COR-L47 (cell line): ENCODE results near the gene MCTP2.
A peak's percentile ranks its signal among the peaks of the same experiment; 100 is the strongest.

ENCODE experiments used
- DNase-seq: peaks from one replicate; lab custom pipeline; 2025; lab: John Stamatoyannopoulos, UW

MCTP2 gene

DNA sequence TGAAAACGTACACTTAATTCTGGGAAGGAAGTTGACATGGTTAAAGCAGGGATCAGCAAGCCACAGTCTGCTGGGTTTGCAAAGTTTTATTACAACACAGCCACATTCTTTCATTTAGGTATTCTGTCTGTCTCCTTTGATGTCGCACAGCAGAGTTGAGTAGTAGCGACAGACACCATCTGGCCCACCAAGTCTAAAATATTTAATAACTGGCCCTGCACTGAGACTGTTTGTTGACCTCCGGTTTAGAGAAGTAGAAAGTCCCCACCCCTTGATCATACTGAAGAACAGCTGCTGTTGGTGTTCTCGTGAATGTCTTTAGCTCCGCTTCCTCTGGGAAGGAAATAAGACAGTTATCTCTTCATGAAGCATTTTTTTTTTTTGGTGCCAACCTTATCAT, 66.2 kb downstream of the MCTP2 start:
- no peak for DNase-seq

DNA sequence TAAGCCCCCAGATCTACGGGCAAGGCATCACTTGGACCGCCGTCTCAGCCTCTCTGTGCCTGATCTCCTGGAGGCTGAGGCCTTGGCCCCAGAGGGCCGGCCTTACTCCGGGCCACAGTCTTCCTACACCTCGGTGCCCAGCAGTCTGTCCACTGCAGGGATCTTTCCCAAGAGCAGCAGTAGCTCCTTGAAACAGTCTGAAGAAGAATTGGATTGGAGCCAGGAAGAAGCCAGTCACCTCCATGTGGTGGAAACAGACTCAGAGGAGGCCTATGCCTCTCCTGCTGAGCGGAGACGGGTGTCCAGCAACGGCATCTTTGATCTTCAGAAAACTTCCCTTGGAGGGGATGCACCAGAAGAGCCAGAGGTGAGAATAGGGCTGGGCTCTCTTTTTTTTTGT, 67.0 kb downstream of the MCTP2 start:
- no peak for DNase-seq

DNA sequence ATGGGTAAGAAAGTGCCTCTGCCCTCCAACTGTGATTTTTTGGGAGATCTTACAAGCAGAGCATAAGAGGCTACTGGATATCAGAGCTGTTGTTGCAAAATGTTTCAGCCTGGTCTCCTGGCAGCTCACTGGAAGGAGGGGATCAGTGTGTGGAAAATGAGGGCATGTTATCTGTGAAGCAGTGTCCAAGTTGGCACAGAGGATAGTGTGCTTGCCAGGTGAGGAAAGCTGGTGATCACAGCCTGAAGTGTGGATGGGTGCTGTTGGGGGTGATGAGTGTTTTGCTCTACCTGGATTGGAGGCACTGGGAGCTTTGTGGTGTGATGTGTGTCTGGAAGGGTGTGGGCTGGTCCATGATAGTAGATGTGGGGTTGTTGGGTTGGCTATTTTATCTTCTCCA, 69.3 kb downstream of the MCTP2 start:
- no peak for DNase-seq

DNA sequence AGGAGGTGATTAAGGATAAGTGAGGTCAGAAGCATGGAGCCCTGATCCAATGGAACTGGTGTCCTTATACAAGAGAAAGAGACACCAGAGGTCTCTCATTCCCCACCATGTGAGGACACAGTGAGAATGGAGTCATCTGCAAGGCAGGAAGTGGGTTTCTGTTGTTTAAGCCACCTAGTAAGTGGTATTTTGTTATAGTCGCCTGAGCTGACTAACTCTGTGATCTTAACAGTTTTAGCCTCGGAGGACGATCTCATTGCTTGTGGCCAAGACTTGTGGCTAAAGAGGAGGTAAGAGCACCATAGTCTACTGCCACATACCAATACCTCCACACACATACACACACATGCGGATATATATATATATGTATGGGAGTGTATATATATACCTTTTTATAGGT, 73.8 kb downstream of the MCTP2 start:
- no peak for DNase-seq

DNA sequence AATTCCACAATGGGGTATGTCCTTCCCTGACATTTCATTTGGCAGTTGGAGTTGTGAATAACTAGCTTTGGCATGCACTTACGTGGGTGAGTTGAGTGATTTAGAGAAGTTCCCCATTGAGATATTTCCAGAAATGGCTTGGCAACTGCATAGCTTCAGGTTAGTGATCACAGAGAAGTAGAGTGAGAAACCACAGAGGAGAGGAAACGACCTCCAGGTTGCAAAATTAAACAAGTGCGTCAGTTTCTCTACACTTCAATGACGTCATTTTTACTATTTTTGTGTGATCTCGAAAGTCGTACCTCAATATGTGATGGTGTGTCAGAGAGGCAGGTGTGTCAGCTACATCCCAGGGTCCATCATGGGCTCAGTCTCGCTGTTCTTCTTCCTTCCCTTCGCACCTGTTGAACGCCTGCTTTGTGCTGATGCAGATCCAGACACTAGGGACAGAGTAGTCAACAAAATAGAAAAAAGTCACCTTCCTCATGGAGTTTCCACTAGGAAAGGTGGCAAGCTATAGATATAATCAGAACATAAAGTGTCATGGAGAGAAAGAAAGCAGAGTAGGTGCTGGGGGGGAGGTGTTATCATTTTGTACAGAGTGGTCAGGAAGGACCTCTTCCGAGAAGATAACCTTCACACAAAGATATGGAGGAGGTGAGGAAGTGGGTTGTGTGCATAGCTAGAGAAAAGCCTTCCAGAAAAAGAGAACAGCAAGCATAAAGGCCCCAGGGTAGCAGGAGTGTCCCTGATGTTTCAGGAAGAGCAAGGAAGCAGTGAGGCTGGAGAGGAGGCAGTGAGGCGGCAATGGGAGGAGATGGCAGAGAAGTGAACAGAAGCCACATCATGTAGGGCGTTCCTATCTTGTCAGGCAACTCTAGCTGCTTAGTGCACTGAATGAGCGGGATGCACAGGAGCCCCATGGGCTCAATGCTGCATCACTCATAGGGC, 75.6 kb downstream of the MCTP2 start:
- no peak for DNase-seq

DNA sequence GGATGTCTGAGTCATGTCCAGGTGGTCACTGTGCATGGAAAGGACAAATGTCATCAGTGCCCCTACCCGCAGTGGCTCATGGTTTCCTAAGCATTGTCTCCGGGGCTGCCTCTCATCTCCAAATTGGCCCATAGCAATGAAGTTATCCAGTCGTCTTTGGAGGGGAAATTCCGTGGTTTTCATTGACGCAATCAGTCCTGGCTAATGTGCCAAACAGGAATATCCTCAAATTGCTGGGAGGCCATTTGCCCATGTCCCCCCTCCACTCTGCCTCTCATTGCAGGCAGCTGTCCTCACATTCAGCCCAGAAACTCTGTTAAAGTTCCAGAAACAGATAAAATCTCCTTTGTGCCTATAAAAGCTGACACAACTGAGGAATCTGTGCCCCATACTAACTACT, 81.6 kb downstream of the MCTP2 start:
- no peak for DNase-seq

DNA sequence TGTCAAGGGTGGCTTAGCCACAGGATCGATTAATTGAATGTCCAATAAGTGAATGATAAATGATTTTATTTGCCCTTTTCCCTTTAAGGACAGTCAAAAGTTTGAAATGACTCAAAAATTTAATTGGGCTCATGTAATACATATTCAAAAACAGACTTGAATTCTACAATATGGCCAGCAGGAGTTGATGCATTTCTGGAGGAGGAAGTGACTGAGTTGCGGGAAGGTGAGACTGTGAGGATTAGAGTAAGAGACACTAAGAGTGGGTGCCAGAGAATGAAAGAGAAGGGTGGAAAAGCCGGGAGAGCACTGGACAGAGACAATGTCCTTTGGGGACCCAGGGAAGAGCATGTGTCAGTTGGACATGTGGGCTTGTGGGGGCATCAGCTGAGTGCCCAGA, 83.3 kb downstream of the MCTP2 start:
- no peak for DNase-seq

DNA sequence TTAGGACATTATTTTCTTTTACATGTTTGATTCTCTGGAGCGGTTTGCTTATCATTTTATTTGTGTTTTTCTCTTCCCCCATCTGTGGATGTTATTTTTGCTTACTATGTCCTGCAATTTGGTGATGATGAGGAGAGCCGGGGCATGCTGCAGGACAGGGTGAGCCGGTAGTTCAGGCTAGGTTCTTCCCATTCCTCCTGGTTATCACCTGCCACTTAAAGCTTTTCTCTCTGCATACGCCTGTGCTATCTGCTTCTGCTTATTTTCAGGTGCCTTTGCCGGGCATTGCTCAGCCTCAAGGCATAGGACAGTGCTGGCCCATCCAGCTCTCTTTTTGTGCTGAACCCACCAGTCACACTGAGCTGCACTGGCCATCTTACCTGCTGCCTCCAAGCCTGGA, 85.8 kb downstream of the MCTP2 start:
- no peak for DNase-seq

DNA sequence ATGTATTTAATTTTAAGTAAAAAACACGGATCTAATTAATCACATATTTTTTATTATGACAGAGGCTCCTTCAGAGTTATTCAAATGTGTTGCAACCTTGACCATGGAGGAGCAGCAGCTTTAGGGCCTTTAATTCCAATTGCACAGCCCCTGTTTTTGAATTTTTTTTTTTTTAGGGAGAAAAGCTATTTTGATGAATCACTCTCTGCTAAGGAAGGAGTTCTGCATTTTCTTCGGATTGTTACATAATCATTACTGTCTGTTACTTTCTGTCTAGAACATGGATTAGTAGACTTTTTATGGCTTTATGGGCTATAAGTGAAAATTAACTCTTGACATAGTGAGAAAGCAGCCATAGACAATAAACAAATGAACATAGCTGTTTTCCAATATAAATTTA, 90.8 kb downstream of the MCTP2 start:
- DNase-seq, result no peak

DNA sequence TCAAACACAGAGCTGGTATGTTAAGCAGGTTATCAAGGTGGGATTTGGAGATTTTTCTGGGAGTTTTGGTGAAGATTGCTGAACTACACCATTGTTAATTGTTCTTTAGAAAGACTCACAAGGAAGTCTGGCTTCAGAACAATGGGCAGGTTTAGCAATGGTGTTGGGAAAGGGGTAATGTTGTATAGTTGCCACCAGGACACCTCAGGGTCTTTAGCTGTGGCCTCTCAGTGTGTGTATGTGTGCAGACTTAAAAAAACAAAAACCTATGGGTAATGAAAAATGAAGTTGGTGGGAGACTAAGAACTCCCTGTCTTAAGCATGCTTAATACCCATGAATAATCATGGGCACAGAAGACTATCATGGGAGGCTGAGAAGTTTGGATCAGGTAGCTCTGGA, 91.7 kb downstream of the MCTP2 start:
- no peak for DNase-seq

DNA sequence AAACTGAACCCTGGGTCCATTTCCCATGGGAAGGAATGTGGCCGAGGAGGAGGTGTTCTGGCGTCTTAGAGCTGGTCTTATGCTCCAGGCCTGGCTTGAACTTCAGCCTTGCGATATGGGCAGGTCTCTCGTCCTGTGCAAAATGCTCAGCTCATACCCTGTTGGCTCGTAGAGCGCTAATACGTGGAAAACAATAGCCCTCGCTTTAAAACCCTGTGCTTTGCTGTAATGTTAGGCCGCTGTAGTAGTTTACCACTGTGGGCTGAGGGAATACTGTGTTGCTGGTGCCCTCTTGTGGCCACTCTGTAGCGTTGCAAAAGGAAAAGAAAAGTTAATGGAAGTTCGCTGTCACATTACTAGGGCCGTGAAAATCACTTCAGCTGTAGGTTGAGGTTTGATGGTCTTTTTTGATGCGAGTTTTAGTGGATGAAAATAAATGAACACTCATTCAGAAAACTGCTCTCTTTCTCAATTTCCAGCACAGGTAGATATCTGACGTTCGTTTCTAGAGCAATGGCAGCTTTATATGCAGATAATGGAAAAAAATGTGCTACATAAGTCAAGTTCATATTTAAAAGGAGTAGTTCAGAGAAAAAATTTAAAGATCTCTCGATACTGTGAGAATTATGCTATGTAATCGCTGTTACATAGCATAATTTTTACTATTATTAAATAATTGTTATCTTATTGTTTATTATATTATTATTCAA, 92.9 kb downstream of the MCTP2 start:
- peak; percentile 41 for DNase-seq

DNA sequence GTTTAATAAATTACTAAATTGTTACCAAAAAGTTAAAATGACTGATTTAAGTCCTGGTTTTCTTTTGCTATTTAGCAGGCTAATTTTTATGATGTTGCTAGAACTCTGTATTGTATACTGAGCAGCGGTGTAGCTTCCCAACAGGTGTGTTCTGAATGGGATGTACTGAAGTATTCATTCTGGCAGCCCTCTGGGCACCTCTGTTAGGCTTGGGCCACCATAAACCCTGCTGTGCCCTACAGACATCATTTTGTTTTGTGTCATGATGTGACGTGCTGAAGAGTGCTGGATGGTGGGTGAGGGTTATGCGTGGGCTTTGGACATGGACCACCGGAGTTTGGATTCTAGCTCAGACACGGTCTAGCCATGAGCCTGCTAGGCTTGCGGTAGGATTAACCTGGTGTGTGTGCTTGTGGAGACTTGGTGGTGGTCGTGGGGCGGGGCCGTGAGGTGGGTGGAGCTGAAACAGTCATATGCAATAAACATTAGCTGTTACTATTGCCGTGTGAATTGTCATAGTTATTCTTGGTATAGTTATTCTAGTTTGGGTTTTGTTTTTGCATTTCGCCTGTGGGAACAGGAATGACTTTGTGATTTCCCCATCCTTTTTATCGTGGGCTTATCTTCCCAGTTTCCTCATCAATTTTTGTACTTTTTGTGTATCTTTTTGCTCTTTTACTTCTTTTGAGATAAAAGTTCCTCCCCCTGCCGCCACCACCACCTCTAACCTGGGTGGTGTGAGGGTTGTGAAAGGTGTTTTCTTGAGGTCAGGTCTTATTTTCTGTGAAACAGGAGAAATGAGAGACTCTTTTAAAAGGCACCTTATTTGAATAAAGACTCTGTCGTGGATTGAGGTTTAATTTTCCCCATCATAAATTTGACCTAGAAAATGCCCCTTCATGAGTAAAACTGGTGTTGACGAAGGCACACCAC, 93.7 kb downstream of the MCTP2 start:
- no peak for DNase-seq

DNA sequence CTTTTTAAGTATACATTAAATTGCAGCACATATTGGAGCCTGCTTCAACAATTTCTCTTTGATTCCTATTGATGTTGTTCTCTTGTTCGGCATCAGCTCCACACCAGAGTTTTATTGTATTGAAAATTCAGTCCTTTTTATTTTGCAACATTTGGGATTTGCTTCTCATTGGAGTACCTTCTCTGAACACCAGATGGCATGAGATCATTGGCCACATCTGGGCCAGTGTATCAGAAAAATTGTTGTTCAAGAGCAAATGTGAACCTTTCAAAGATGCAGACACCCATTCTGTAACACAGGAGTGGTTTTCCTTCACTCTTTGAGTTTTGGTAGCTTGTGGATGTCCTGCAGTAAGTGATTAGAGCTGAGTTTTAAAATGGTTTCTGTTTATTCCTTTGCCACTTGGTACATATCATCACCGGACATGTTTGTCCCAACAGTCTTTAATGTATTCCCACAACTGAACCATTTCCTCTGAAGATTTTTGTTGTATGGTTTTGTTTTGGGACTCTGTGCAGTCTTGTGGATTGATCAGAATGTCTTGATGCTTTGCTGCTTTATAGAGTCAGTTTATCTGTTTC, 96.1 kb downstream of the MCTP2 start:
- peak; percentile 55 for DNase-seq

DNA sequence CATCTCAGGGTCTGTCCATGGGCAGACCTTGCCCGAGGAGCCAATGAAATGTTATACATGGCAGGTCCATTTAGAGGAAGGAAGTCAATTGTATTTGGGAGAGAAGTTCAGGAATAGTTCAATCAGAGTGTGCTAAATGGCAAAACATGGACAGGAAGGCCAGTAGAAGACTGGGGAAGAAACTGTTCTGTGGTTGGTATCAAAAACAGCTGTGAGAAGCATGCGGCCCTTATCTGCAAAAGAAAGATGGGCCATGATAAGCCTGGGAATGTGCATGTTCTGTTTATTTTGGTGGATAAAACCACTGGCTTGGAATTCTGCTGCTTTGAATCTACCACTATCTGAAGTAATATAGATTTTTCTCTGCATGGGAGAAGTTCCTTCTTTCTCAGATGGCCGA, 100.4 kb downstream of the MCTP2 start:
- DNase-seq, result no peak

DNA sequence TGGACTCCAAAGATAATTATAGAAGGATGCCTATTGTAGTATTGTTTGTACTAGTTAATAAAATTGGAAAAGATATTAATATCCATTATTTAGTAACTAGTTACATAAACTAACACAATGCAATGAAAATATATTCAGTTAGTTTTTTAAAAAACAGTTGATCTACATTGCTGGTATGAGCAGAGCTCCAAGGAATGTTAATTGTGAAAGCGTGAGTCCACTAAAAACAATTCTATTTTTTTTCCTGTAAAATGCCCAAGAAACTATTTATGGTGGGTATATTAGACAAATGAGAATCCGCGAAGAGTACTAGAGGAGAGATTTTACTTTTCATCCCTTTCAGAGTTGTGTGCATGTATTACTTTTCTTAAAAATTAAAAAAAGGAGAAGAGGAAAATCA, 104.3 kb downstream of the MCTP2 start:
- no peak for DNase-seq

DNA sequence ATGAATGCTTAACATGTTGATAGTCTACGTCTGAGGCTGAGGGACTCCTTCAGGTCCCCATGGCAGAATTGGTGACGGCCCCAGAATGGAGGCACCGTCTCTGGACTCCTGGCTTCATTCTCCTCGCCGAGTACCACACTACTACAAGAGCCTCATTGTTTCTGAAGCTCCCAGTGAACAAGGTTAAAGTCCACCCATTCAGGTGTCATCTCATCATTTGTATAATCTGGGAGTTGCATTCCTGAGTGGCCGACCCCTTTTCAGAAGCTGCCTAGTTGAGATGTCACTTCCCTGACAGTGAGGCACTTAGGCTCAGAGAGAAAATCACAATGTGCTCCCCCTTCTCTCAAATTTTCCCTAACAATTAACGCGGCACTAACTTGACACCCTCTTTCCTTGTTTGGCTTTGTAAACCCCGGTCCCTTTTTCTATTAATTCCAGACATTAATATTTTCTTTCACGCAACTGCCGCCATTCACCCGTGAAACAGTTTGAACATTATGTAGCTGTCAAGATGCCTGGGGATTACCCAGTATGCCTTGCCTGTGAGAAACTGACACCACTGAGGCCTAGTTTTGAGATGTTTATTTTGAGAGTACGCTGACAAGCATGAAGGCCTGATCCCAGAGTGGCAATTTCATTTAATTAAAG, 105.6 kb downstream of the MCTP2 start:
- no peak for DNase-seq

DNA sequence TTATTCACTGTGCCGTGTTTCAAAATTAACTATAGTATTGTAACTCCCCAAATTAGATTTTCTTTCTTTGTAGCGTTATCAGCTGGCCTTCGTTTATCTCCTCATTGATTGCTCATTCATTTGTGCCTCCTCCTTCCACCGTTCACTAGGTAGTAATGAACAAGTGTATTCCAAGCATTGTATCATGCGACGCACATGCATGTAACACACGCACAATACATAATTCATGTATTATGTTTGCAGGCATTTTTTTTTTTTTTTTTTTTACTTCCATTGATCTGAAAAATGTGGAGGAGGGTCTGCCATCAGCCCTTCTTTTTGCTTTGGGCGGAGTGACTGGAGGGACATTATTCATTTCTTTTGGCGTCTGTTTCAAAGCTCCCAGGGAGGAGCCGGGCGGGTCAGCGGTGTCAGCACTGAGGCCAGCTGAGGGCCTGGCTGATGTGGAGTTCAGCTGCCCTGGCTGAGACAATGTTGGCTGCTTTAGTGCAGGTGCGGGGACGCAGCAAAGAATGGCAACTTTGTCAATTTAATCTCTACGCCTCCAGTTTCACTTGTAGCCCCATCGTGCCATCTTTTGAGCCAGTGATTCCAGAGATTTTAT, 107.0 kb downstream of the MCTP2 start:
- no peak for DNase-seq

DNA sequence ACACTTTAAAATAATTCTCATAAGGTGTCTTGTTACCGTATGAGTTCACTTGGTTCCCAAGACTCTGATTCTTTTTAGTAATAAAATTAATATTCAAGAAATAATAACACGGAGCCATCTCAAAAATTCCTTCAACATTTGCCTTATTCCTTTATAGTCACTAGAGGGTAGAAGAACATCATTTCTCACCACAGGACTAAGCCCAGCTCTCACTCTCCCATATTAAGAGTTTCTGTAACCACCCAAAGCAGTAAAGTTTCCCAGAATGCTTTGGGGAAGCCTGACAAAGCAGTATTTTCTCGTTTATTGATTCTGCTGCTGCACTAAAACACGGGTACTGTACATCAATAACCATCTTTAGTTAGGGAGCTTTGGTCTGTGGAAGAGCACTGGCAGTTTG, 114.9 kb downstream of the MCTP2 start:
- peak; percentile 48 for DNase-seq

DNA sequence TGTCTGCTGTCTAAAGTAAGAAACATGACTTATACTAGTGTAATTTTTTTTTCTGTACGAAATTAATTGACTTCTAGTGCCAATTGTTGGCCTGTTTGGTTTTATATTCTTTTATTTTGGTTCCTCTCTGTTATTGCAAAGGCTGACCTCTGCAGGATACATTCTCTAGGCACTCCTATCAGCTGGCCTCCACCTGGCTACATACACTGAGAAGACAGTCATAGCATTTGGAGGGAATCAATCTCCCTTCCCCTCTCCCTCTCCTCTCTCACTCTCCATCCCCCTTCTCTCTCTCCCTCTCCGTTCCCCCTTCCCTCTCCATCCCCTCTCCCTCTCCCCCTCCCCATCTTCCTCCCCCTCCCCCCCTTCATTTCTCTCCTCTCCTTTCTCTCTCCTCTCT, 116.7 kb downstream of the MCTP2 start:
- no peak for DNase-seq

DNA sequence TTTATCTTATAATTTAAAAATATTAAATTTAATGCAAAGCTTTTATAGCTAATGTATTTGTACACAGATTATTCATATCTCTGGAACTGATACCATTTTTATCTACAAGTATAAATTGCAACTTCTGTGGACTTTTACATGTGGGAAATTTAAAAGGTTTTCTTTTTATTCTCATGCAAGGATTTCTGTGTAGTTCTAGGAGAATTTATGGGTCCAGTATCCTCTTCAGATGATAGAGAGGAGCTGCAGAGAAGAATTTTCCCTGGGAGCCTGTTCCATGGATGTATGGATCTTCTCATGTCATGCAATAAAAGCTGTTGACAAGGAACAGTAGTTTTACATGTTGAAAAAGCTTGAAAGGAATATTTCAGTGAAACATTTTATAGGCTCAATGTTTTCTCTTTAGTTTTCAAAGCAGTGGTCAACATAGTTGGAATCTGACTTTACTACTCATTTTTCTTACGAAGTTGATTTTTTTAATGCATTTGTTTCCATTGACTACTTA, 119.7 kb downstream of the MCTP2 start:
- DNase-seq, result no peak
